ENCODE results near the gene AGBL3.

Gene AGBL3

GRCh38 chr7:135162382-135163001 is 176.2 kb downstream of the AGBL3 start:
- Histone ChIP-seq H3K9ac (ENCODE audit: insufficient read length, low read depth) (no peak overlapping the region), H3K36me3 (ENCODE audit: insufficient read depth, insufficient read length, low read length) (peaks cover 38% of the 10 kb centered on the region), H3K4me3 (ENCODE audit: insufficient read length, low read depth) (no peak overlapping the region), H3K9me3 (ENCODE audit: insufficient read depth, low read length) (peaks cover 20% of the 10 kb centered on the region; the same call in 1 of the 2 replicates), H3K27me3 (ENCODE audit: insufficient read depth, insufficient read length) (no peaks in the 10 kb centered on the region), H3K4me1 (ENCODE audit: insufficient read depth, insufficient read length) (no peaks in the 10 kb centered on the region)
- DNase-seq (ENCODE audit: low read depth, low spot score) = no peak
- no peak for TF ChIP-seq SUZ12 (IDR thresholded peaks at IDR 0.05; ENCODE audit: extremely low read depth, insufficient read depth, insufficient read length)
- no peak for TF ChIP-seq ZNF274 (IDR thresholded peaks at IDR 0.05; ENCODE audit: low read depth, low read length)
- no peak for TF ChIP-seq YY1 (IDR thresholded peaks at IDR 0.05; ENCODE audit: insufficient read depth, insufficient read length)

GRCh38 chr7:135164357-135165061 is 178.2 kb downstream of the AGBL3 start:
- peaks cover 53% of the 10 kb centered on the region for H3K36me3 ChIP-seq (ENCODE audit: insufficient read depth, insufficient read length, low read length)
- DNase-seq (ENCODE audit: low read depth, low spot score) = no peak

GRCh38 chr7:135165862-135166261 is 179.6 kb downstream of the AGBL3 start:
- H3K4me3 ChIP-seq (ENCODE audit: insufficient read length, low read depth) = no peak overlapping the region
- peaks cover 11% of the 10 kb centered on the region; the same call in 1 of the 2 replicates for H3K9me3 ChIP-seq (ENCODE audit: insufficient read depth, low read length)
- DNase-seq (ENCODE audit: low read depth, low spot score) = no peak
- no peaks in the 10 kb centered on the region for H3K27me3 ChIP-seq (ENCODE audit: insufficient read depth, insufficient read length)
- no peak overlapping the region for H3K9ac ChIP-seq (ENCODE audit: insufficient read length, low read depth)
- H3K36me3 ChIP-seq (ENCODE audit: insufficient read depth, insufficient read length, low read length) = peaks cover 53% of the 10 kb centered on the region
- peaks cover 10% of the 10 kb centered on the region for H3K4me1 ChIP-seq (ENCODE audit: insufficient read depth, insufficient read length)
- TF ChIP-seq ZNF274 (IDR thresholded peaks at IDR 0.05; ENCODE audit: low read depth, low read length) (no peak), SUZ12 (IDR thresholded peaks at IDR 0.05; ENCODE audit: extremely low read depth, insufficient read depth, insufficient read length) (no peak), YY1 (IDR thresholded peaks at IDR 0.05; ENCODE audit: insufficient read depth, insufficient read length) (no peak)

More at GRCh38 chr7:135164357-135165061, 178.2 kb downstream of the AGBL3 start:
- no peaks in the 10 kb centered on the region for H3K27me3 ChIP-seq (ENCODE audit: insufficient read depth, insufficient read length)
- H3K9me3 ChIP-seq (ENCODE audit: insufficient read depth, low read length) = peaks cover 11% of the 10 kb centered on the region; the same call in 1 of the 2 replicates
- TF ChIP-seq ZNF274 (IDR thresholded peaks at IDR 0.05; ENCODE audit: low read depth, low read length) = no peak
- no peak for TF ChIP-seq YY1 (IDR thresholded peaks at IDR 0.05; ENCODE audit: insufficient read depth, insufficient read length)
- no peak for TF ChIP-seq SUZ12 (IDR thresholded peaks at IDR 0.05; ENCODE audit: extremely low read depth, insufficient read depth, insufficient read length)
- no peak overlapping the region for H3K9ac ChIP-seq (ENCODE audit: insufficient read length, low read depth)
- H3K4me1 ChIP-seq (ENCODE audit: insufficient read depth, insufficient read length) = peaks cover 10% of the 10 kb centered on the region
- H3K4me3 ChIP-seq (ENCODE audit: insufficient read length, low read depth) = no peak overlapping the region

GRCh38 chr7:135166338-135166990 is 180.2 kb downstream of the AGBL3 start:
- no peak overlapping the region for H3K9ac ChIP-seq (ENCODE audit: insufficient read length, low read depth)
- H3K4me3 ChIP-seq (ENCODE audit: insufficient read length, low read depth) = no peak overlapping the region
- peaks cover 11% of the 10 kb centered on the region; the same call in 1 of the 2 replicates for H3K9me3 ChIP-seq (ENCODE audit: insufficient read depth, low read length)
- no peak for DNase-seq (ENCODE audit: low read depth, low spot score)
- TF ChIP-seq ZNF274 (IDR thresholded peaks at IDR 0.05; ENCODE audit: low read depth, low read length) (no peak), SUZ12 (IDR thresholded peaks at IDR 0.05; ENCODE audit: extremely low read depth, insufficient read depth, insufficient read length) (no peak), YY1 (IDR thresholded peaks at IDR 0.05; ENCODE audit: insufficient read depth, insufficient read length) (no peak)
- H3K4me1 ChIP-seq (ENCODE audit: insufficient read depth, insufficient read length) = peaks cover 10% of the 10 kb centered on the region
- peaks cover 53% of the 10 kb centered on the region for H3K36me3 ChIP-seq (ENCODE audit: insufficient read depth, insufficient read length, low read length)
- no peaks in the 10 kb centered on the region for H3K27me3 ChIP-seq (ENCODE audit: insufficient read depth, insufficient read length)

GRCh38 chr7:135167365-135167917 is 181.1 kb downstream of the AGBL3 start:
- no peak for TF ChIP-seq YY1 (IDR thresholded peaks at IDR 0.05; ENCODE audit: insufficient read depth, insufficient read length)
- TF ChIP-seq ZNF274 (IDR thresholded peaks at IDR 0.05; ENCODE audit: low read depth, low read length) = no peak
- no peak for TF ChIP-seq SUZ12 (IDR thresholded peaks at IDR 0.05; ENCODE audit: extremely low read depth, insufficient read depth, insufficient read length)
- Histone ChIP-seq H3K4me3 (ENCODE audit: insufficient read length, low read depth) (no peak overlapping the region), H3K9ac (ENCODE audit: insufficient read length, low read depth) (no peak overlapping the region), H3K27me3 (ENCODE audit: insufficient read depth, insufficient read length) (no peaks in the 10 kb centered on the region), H3K9me3 (ENCODE audit: insufficient read depth, low read length) (peaks cover 6% of the 10 kb centered on the region; the same call in 1 of the 2 replicates), H3K4me1 (ENCODE audit: insufficient read depth, insufficient read length) (peaks cover 13% of the 10 kb centered on the region), H3K36me3 (ENCODE audit: insufficient read depth, insufficient read length, low read length) (peaks cover 53% of the 10 kb centered on the region)
- DNase-seq (ENCODE audit: low read depth, low spot score) = no peak

GRCh38 chr7:135168001-135168400 is 181.7 kb downstream of the AGBL3 start:
- 0 out of 2 replicates have a peak, but pooled peaks cover 1% of the 10 kb centered on the region for H3K9me3 ChIP-seq (ENCODE audit: insufficient read depth, low read length)
- no peaks in the 10 kb centered on the region for H3K27me3 ChIP-seq (ENCODE audit: insufficient read depth, insufficient read length)
- H3K4me1 ChIP-seq (ENCODE audit: insufficient read depth, insufficient read length) = peaks cover 13% of the 10 kb centered on the region
- peaks cover 53% of the 10 kb centered on the region for H3K36me3 ChIP-seq (ENCODE audit: insufficient read depth, insufficient read length, low read length)
- TF ChIP-seq YY1 (IDR thresholded peaks at IDR 0.05; ENCODE audit: insufficient read depth, insufficient read length) (no peak), ZNF274 (IDR thresholded peaks at IDR 0.05; ENCODE audit: low read depth, low read length) (no peak), SUZ12 (IDR thresholded peaks at IDR 0.05; ENCODE audit: extremely low read depth, insufficient read depth, insufficient read length) (no peak)
- no peak overlapping the region for H3K4me3 ChIP-seq (ENCODE audit: insufficient read length, low read depth)
- DNase-seq (ENCODE audit: low read depth, low spot score) = no peak
- peak overlapping the region; percentile 26 for H3K9ac ChIP-seq (ENCODE audit: insufficient read length, low read depth)
